Stomach (tissue), 4 donors: Measurements from ENCODE around the gene SHOC2.

Experiments
- CTCF ChIP-seq, 7 experiments: fragments of 450-650 bp in 4 of 7; fragments of 200-600 bp in 3 of 7; sonication (generic) in 3 of 7; IDR thresholded peaks; one replicate each; pipeline ENCODE4 v1.5.1; 2016 to 2019; ENCODE audit warnings: antibody characterized with exemption in 7 of 7, control low read depth in 2 of 7, mild to moderate bottlenecking in 1 of 7
- EP300 ChIP-seq: sonication (generic); formaldehyde crosslinking; IDR thresholded peaks from one replicate; pipeline ENCODE4 v1.6.1; 2017; ENCODE audit warnings: antibody characterized with exemption
- POLR2A ChIP-seq, 4 donors: fragments of 450-650 bp; IDR thresholded peaks; one replicate each; pipeline ENCODE4 v1.6.1; 2016; ENCODE audit warnings: antibody characterized with exemption in 4 of 4, control low read depth in 2 of 4, mild to moderate bottlenecking in 1 of 4, moderate library complexity in 1 of 4
- POLR2AphosphoS5 ChIP-seq, 3 donors: sonication (generic); formaldehyde crosslinking; IDR thresholded peaks; one replicate each; pipeline ENCODE4 v1.6.1; 2016; ENCODE audit warnings: antibody characterized with exemption in 3 of 3

- no peak for TF ChIP-seq CTCF (IDR thresholded peaks at IDR 0.05)
- TF ChIP-seq POLR2A (IDR thresholded peaks at IDR 0.05) = no peak
- TF ChIP-seq EP300 = no peak
- no peak for TF ChIP-seq POLR2AphosphoS5 (IDR thresholded peaks at IDR 0.05)
These were observed 43.8 kb downstream of the SHOC2 start for GRCh38 chr10:110963162-110963561.
